SK-N-SH (cell line): Measurements from ENCODE around the gene GSE1. TPM values are rescaled to one million over a fixed set of nuclear protein-coding genes. Genes with fewer than 3 reads are reported as not detected.
A peak's percentile ranks its signal among the peaks of the same experiment; 100 is the strongest.

Experiments used
- CTCF ChIA-PET: fragments of 300-600, 350-600 bp; formaldehyde crosslinking; extraction: SDS; loops from one replicate; lab custom pipeline; 2021; lab: Yijun Ruan, JAX
- POLR2A ChIA-PET: fragments of 350-600 bp; sonication (Branson Sonifier 250); formaldehyde crosslinking; extraction: SDS; loops from one replicate; lab custom pipeline; 2020; ENCODE audit warnings: antibody characterized with exemption, inconsistent platforms; lab: Yijun Ruan, JAX
- DNase-seq: peaks from one replicate; pipeline ENCODE4 v3.0.0; 2012
- H2AFZ ChIP-seq: fragments of 200-600 bp; sonication (generic); 2 replicates; pipeline ENCODE4 v1.8.1; 2016; ENCODE audit warnings: antibody characterized with exemption, mild to moderate bottlenecking, low read depth
- H3F3A ChIP-seq: fragments of 200-600 bp; sonication (generic); replicated peaks from 2 replicates; pipeline ENCODE3; 2016; ENCODE audit warnings: antibody characterized with exemption, mild to moderate bottlenecking; ENCODE audit not compliant: insufficient read depth
- H3K27ac ChIP-seq, 2 experiments: fragments of 200-500 bp in 1 of 2; fragments of 200-600 bp in 1 of 2; sonication (Bioruptor generic) in 1 of 2; sonication (generic), shearing (Covaris generic) in 1 of 2; 2 replicates each; pipeline versions ENCODE4 v1.5.1 to v1.6.1; 2014 to 2016; ENCODE audit warnings: low read depth in 2 of 2, inconsistent platforms in 1 of 2, low read length in 1 of 2, mild to moderate bottlenecking in 1 of 2, mixed read lengths in 1 of 2
- H3K27me3 ChIP-seq: fragments of 200-600 bp; sonication (generic), shearing (Covaris generic); 2 replicates; pipeline ENCODE4 v1.6.1; 2016; ENCODE audit warnings: mixed run types; ENCODE audit not compliant: insufficient read depth
- H3K36me3 ChIP-seq, 2 experiments: fragments of 200-500 bp in 1 of 2; fragments of 200-600 bp in 1 of 2; sonication (Bioruptor generic) in 1 of 2; sonication (generic) in 1 of 2; replicated peaks in 1 of 2; 2 replicates each; pipeline versions ENCODE3 to v1.5.1; 2014 to 2016; ENCODE audit warnings: low read length in 1 of 2, mild to moderate bottlenecking in 1 of 2; ENCODE audit not compliant: insufficient read depth in 2 of 2, control insufficient read depth in 1 of 2
- H3K4me1 ChIP-seq, 2 experiments: fragments of 200-500 bp in 1 of 2; fragments of 200-600 bp in 1 of 2; sonication (Bioruptor generic) in 1 of 2; sonication (generic), shearing (Covaris generic) in 1 of 2; 2 replicates each; pipeline versions ENCODE4 v1.5.1 to v1.6.1; 2014 to 2016; ENCODE audit warnings: low read depth in 1 of 2, low read length in 1 of 2, mixed run types in 1 of 2; ENCODE audit not compliant: insufficient read depth in 2 of 2, control insufficient read depth in 1 of 2
- H3K4me2 ChIP-seq: fragments of 200-600 bp; sonication (generic), shearing (Covaris generic); 2 replicates; pipeline ENCODE4 v1.6.1; 2017; ENCODE audit warnings: mixed run types
- H3K4me3 ChIP-seq, 2 experiments: fragments of 200-500 bp in 1 of 2; fragments of 200-600 bp in 1 of 2; sonication (Bioruptor generic) in 1 of 2; sonication (generic), shearing (Covaris generic) in 1 of 2; 2 replicates each; pipeline versions ENCODE4 v1.5.1 to v1.8.1; 2014 to 2016; ENCODE audit warnings: low read depth in 2 of 2, inconsistent platforms in 1 of 2, low read length in 1 of 2, mild to moderate bottlenecking in 1 of 2, mixed read lengths in 1 of 2, moderate library complexity in 1 of 2
- H3K79me2 ChIP-seq: fragments of 200-600 bp; sonication (generic); 2 replicates; pipeline ENCODE4 v1.8.1; 2017; ENCODE audit warnings: mild to moderate bottlenecking; ENCODE audit not compliant: insufficient read depth
- H3K9ac ChIP-seq: fragments of 200-600 bp; sonication (generic); 2 replicates; pipeline ENCODE4 v1.6.1; 2017; ENCODE audit warnings: mixed run types
- H3K9me2 ChIP-seq: fragments of 200-600 bp; sonication (generic); 2 replicates; pipeline ENCODE4 v1.6.1; 2017; ENCODE audit warnings: mixed run types
- H3K9me3 ChIP-seq: fragments of 200-600 bp; sonication (generic); 2 replicates; pipeline ENCODE4 v1.6.1; 2017; ENCODE audit warnings: mixed run types, mild to moderate bottlenecking, moderate library complexity
- H4K20me1 ChIP-seq: fragments of 200-600 bp; sonication (generic); 2 replicates; pipeline ENCODE4 v1.6.1; 2017; ENCODE audit warnings: mild to moderate bottlenecking, mixed run types; ENCODE audit not compliant: insufficient read depth
- ELF1 ChIP-seq: IDR thresholded peaks from 2 replicates; pipeline ENCODE4 v1.4.0; 2012
- EP300 ChIP-seq, 2 experiments: IDR thresholded peaks; 2 replicates each; pipeline versions ENCODE4 v1.4.0 to v1.6.1; 2012; ENCODE audit warnings: borderline replicate concordance in 1 of 2, low read depth in 1 of 2, low read length in 1 of 2
- FOSL2 ChIP-seq: IDR thresholded peaks from 2 replicates; pipeline ENCODE4 v1.4.0; 2012; ENCODE audit warnings: low read depth, mild to moderate bottlenecking, moderate library complexity, borderline replicate concordance
- FOXM1 ChIP-seq: IDR thresholded peaks from 2 replicates; pipeline ENCODE4 v1.4.0; 2012; ENCODE audit warnings: low read depth, mild to moderate bottlenecking
- GABPA ChIP-seq: IDR thresholded peaks from 2 replicates; pipeline ENCODE4 v1.4.0; 2012; ENCODE audit warnings: low read depth, mild to moderate bottlenecking
- GATA2 ChIP-seq: sonication (generic); formaldehyde crosslinking; IDR thresholded peaks from 2 replicates; pipeline ENCODE4 v1.5.0; 2020; ENCODE audit warnings: mild to moderate bottlenecking, missing genetic modification reagents
- MAX ChIP-seq: IDR thresholded peaks from 2 replicates; pipeline ENCODE4 v1.4.0; 2012; ENCODE audit warnings: low read depth
- MXI1 ChIP-seq: IDR thresholded peaks from 2 replicates; pipeline ENCODE4 v1.6.1; 2012; ENCODE audit warnings: mild to moderate bottlenecking, low read depth, low read length, improper control_type of control experiment
- NFIC ChIP-seq: IDR thresholded peaks from 2 replicates; pipeline ENCODE4 v1.4.0; 2012; ENCODE audit warnings: borderline replicate concordance
- NRF1 ChIP-seq: IDR thresholded peaks from 2 replicates; pipeline ENCODE4 v1.6.1; 2012; ENCODE audit warnings: low read depth, mild to moderate bottlenecking, low read length
- RCOR1 ChIP-seq: fragments of 150-350 bp; IDR thresholded peaks from 2 replicates; pipeline ENCODE4 v1.6.1; 2017; ENCODE audit warnings: antibody characterized with exemption, low read length
- SIN3A ChIP-seq: IDR thresholded peaks from 2 replicates; pipeline ENCODE4 v1.6.1; 2012; ENCODE audit warnings: low read depth, mild to moderate bottlenecking, low read length, moderate library complexity, borderline replicate concordance
- SMC3 ChIP-seq: IDR thresholded peaks from 2 replicates; pipeline ENCODE4 v1.6.1; 2012; ENCODE audit warnings: low read depth, low read length, improper control_type of control experiment
- TAF1 ChIP-seq: IDR thresholded peaks from 2 replicates; pipeline ENCODE4 v1.6.1; 2012; ENCODE audit warnings: low read depth, mild to moderate bottlenecking, low read length, moderate library complexity, borderline replicate concordance
- TCF12 ChIP-seq: IDR thresholded peaks from 2 replicates; pipeline ENCODE4 v1.4.0; 2012
- TEAD4 ChIP-seq: IDR thresholded peaks from 2 replicates; pipeline ENCODE4 v1.4.0; 2012; ENCODE audit warnings: mild to moderate bottlenecking, borderline replicate concordance; ENCODE audit not compliant: insufficient read depth
- YY1 ChIP-seq: IDR thresholded peaks from 2 replicates; pipeline ENCODE4 v1.4.0; 2012; ENCODE audit warnings: low read depth, mild to moderate bottlenecking
- WGBS: methylation state at CpG from one replicate; pipeline ENCODE4 v1.1.6; 2017; ENCODE audit warnings: low lambda C conversion rate; 5-methylcytosine and 5-hydroxymethylcytosine counted together
- polyA plus RNA-seq, 3 experiments: library from polyadenylated mRNA; depleted of rRNA; stranded (reverse); fragments of >200 nt; gene quantifications; 2 replicates each; pipeline ENCODE4 v1.2.3, GENCODE V29; 2012
- TF ChIP-seq, protein P1 (sequence below): fragments of 150-350 bp; IDR thresholded peaks from 2 replicates; pipeline ENCODE4 v1.6.1; 2017; ENCODE audit warnings: antibody characterized with exemption, low read length, low read depth, borderline replicate concordance

GSE1 gene
- polyA plus RNA-seq, 1 of the 3 experiments (the other 2 are of a cell fraction): 26.5 TPM

DNA sequence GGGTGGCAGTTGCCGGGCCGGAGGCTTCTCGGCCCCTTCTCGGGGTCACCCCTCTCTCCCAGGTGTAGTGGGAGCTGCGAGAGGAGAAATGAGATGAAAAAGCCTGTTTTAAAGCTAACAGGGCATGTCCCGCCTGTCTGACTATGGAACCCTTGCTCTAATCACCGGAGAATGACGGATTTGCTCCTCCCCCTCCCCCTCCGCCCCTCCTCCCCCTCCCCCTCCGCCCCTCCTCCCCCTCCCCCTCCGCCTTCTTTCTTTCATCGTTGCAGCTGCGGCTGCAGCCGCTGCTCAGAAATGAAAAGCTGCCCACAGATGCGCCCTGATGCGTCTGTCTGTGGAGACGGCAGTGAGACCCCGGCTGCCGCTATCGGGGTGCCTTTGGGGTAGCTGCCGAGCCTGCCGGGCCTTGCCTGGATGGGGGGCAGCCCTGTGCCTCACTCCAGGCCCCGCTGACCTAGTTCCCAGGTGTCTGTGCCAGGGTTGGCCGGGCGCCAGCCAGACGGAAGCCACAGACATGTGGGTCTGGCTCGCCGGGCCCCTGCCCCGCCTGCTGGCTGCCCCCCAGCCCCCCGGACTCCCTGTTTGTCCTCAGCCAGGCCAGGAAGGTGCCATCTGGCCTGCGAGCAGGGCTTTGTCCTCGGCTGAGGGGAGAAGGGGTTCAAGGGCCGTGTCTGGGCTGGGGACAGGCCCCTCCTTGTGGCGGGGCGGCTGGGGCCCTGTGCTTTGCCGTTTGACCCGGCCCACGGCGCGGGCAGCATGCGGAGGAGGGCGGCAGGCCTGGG is 37.9 kb downstream of the GSE1 start:
- no peak for TF ChIP-seq GABPA
- TF ChIP-seq NFIC: peak; percentile 49
- TF ChIP-seq EP300 (IDR thresholded peaks at IDR 0.05; ENCODE audit: borderline replicate concordance in 1 of 2, low read depth in 1 of 2, low read length in 1 of 2): peak in 1 of 2 experiments; percentile 30; a peak in 1 of 4 replicates
- TF ChIP-seq RCOR1: peak; percentile 23; the same call in 1 of the 2 replicates
- no peak for TF ChIP-seq FOXM1
- no peak for TF ChIP-seq SIN3A
- peak; percentile 40; the same call in 1 of the 2 replicates for TF ChIP-seq MXI1
- TF ChIP-seq, all 33 proteins: peak for 4
- WGBS: 52% methylated on average over 25 of the region's 42 CpGs
- Histone ChIP-seq H4K20me1 (peaks cover 74% of the 10 kb centered on the region), H3K9ac (no peak overlapping the region), H3F3A (peaks cover 17% of the 10 kb centered on the region), H3K4me2 (no peak overlapping the region), H3K79me2 (peaks cover 3% of the 10 kb centered on the region; the same call in 1 of the 2 replicates), H3K4me3 (no peak overlapping the region; a peak in 1 of 4 replicates), H3K27ac (peak overlapping the region; percentile 32 to 99; a peak in 3 of 4 replicates), H3K9me2 (no peaks in the 10 kb centered on the region), H3K4me1 (peaks cover 17 to 73% of the 10 kb centered on the region in 2 experiments), H2AFZ (no peak overlapping the region), H3K36me3 (peaks cover 7 to 48% of the 10 kb centered on the region in 2 experiments), H3K9me3 (no peaks in the 10 kb centered on the region), H3K27me3 (no peaks in the 10 kb centered on the region)
- peak; percentile 86 for DNase-seq
- ChIA-PET POLR2A (interaction anchor here (1.0 to 1.1 kb wide), 3 partner anchors 11 to 44 kb away, joined by 3 to 5 read pairs (median 3); no protein-coding TSS in a partner anchor), CTCF (interaction anchor here (1.1 to 7.4 kb wide), 6 partner anchors 8 to 35 kb away, joined by 4 to 49 read pairs (median 5); no protein-coding TSS in a partner anchor)

GRCh38 chr16:85651629-85652430 is 38.7 kb downstream of the GSE1 start:
- POLR2A ChIA-PET: no interaction called here
- no peaks in the 10 kb centered on the region for H3K27me3 ChIP-seq
- H3K9me2 ChIP-seq: no peaks in the 10 kb centered on the region
- peaks cover 7 to 53% of the 10 kb centered on the region in 2 experiments for H3K36me3 ChIP-seq
- no peak overlapping the region for H3K9ac ChIP-seq
- no peaks in the 10 kb centered on the region for H3K9me3 ChIP-seq
- DNase-seq: no peak
- H3F3A ChIP-seq: peaks cover 17% of the 10 kb centered on the region
- H3K4me1 ChIP-seq: peaks cover 17 to 67% of the 10 kb centered on the region in 2 experiments
- CTCF ChIA-PET: interaction anchor here (7.4 kb wide), 1 partner anchor 36 kb away, joined by 49 read pairs; no protein-coding TSS in a partner anchor
- TF ChIP-seq YY1 (no peak), TCF12 (no peak), TAF1 (no peak), FOSL2 (no peak), TEAD4 (no peak), GATA2 (CRISPR knock-in tag) (no peak), SMC3 (no peak), GABPA (no peak), FOXM1 (no peak), MAX (no peak), ELF1 (no peak), NRF1 (no peak)
- TF ChIP-seq, protein P1, sequence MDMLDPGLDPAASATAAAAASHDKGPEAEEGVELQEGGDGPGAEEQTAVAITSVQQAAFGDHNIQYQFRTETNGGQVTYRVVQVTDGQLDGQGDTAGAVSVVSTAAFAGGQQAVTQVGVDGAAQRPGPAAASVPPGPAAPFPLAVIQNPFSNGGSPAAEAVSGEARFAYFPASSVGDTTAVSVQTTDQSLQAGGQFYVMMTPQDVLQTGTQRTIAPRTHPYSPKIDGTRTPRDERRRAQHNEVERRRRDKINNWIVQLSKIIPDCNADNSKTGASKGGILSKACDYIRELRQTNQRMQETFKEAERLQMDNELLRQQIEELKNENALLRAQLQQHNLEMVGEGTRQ: no peak
- TF ChIP-seq, all 33 proteins: peak for 0
- Histone ChIP-seq H2AFZ (no peak overlapping the region), H3K79me2 (peaks cover 3% of the 10 kb centered on the region; the same call in 1 of the 2 replicates), H3K27ac (peak overlapping the region; percentile 63 to 99; a peak in 3 of 4 replicates), H3K4me3 (no peak overlapping the region), H4K20me1 (peaks cover 66% of the 10 kb centered on the region), H3K4me2 (peak overlapping the region; percentile 2; the same call in 1 of the 2 replicates)
- WGBS: 77% methylated on average over 16 of the region's 27 CpGs
